Measurements from ENCODE around the gene ARL15.

- TF ChIP-seq CTCF (IDR thresholded peaks at IDR 0.05), result no peak
- TF ChIP-seq GABPA (IDR thresholded peaks at IDR 0.05; ENCODE audit: low read depth), result no peak
- TF ChIP-seq MXI1 (IDR thresholded peaks at IDR 0.05; ENCODE audit: low read depth, low read length), result no peak
- no peak for TF ChIP-seq SIN3A (IDR thresholded peaks at IDR 0.05; ENCODE audit: borderline replicate concordance, low read depth, low read length)
- no peak for TF ChIP-seq NRF1 (IDR thresholded peaks at IDR 0.05; ENCODE audit: low read depth, low read length)
- TF ChIP-seq FOXJ3 (CRISPR knock-in tag; IDR thresholded peaks at IDR 0.05), result no peak
- TF ChIP-seq REST (IDR thresholded peaks at IDR 0.05; ENCODE audit: low read depth, low read length), result no peak
- no peak for TF ChIP-seq MEF2A (IDR thresholded peaks at IDR 0.05; ENCODE audit: borderline replicate concordance, low read depth)
Measured at GRCh38 chr5:54227109-54227508, 83.3 kb downstream of the ARL15 start.

Data from SK-N-SH (cell line).